ENCODE measurements around the gene SLC30A3.
"Not testable (repeated sequence)": the region's sequence is repeated elsewhere in the genome, so short reads cannot be mapped to it uniquely, and the experiment has no call there.

Gene SLC30A3

DNA sequence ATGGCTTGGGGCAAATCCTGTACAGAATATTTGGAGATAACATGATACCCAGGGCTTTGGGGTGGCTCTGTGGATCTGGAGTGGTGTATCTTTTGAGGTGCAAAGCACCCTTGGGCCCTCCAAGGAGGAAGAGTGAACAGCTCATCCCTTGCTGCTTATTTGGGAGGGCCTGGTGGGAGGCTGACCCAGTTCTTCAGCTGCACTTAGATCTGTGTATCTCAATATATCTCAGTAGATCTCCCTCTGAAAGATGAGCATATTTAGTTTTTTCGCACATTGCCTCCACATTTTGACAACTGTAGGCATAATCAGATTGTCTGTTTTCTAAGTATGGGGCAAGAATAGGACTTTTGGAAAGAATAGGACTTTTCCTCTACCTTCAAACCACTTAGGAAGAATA lies 22.1 kb upstream of the SLC30A3 start:
- DNase-seq = no peak

DNA sequence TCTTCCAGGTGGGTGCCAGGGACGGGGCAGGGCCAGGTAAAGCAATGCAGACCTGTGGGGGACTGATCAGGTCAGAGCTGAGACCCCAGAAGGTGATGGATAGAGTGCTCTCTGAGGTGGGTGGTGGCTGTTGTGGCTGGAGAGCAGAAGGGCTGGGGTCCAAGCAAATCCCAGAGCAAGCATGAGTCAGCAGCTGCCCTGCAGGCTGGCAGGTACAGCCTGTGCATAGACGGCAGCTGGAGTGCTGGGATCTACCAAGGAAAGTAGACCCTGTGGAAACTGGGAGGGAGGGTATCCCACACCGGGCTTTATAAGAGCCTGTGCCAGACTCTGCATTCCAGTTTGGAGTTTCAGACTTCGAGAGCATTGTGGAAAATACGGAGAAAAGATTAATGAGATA lies 20.0 kb upstream of the SLC30A3 start:
- DNase-seq = no peak

DNA sequence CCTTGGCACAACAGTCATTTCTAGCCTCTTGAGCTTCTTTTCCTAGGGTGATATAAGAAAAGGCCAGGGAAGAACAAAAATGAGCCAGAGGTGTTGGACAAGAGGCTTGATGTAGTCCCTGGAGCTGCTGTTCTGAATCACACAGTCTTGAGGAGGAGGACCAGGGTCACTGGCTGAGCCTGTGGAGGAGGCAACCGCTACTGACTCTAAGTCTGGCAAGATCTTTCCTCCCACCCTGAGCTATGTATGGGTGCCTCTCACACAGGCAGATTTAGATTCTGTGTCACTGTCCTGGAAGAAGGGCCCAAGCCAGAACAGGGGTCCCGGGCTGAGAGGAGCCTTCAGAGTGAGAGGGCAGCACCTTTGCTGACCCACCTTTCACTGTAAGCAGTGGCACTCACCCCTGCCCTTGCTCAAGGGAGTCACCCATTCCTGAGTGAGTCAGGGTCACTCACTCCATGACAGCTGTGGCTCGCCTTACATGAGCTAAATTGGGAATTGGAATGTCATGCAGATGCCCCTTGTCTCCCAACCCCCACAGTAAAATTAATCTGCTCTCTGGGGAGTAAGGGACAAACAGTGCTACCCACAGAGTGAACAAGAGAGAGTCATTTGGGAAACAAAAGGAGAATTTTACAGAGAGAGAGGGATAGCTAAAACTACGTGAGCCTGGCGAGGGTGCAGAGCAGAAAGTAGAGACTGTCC lies 19.2 kb upstream of the SLC30A3 start, which contains the start of gene TRIM54:
TSS of gene TRIM54 (plus strand) at position 575 of the 705 bp plus-strand sequence. CDS start 303 bp downstream, outside the sequence.
- DNase-seq = no peak

DNA sequence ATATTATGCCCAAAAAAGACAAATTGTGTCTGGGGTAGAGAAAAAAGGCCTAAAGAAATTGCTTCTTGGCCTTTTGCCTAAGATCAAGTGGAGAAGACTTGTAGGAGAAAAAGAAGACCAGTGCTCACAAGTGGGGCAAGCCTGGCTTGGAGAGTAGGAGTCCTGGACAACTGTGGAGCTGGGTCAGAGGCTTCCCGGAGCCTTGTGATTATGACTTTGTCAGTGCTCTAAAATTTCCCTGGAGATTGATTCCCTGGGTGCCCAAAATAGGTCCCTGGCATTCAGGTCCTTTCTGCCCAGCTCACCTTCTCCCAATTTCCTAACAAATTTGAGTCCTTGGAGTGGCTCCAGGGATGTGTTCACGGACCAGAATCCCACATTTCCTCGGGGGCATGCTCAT lies 18.6 kb upstream of the SLC30A3 start:
- DNase-seq = no peak

DNA sequence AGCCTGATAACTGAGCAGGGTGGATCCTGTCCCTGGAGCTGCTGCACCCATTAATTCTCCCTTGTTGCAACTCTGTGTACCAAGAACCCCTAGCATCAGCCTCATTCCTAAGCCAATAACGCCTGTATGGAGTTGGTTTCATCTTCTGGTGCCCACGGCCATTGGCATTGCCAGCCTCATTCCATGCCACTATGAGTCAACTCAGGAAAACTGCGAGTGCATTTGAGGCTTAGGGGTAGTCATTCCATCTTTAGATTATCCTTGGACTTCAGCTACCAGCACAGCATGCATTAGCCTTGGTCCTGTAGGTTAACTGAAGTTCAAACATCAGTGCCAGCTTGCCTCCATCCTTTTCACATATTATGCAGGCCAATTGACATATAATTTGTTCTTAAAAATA lies 18.0 kb upstream of the SLC30A3 start:
- DNase-seq = no peak

DNA sequence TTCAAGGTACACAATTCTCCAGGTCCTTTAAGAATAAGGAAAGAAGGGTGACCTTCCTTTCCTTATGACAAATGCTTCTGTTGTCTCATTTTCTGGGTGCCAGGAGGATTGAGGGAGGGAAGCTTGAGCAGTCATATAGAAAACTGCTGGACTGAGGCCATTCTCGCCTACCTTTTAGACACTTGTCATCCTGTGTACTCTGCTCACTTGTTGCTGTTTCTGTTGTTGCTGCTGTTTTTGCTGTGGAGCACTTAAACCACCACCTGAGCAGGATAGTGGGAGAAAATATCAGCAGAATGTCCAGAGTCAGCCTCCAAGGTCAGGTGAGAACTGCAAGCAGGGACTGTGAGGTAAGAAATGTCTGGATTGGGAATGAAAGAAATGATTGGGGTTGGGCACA lies 15.2 kb upstream of the SLC30A3 start:
- DNase-seq = no peak

DNA sequence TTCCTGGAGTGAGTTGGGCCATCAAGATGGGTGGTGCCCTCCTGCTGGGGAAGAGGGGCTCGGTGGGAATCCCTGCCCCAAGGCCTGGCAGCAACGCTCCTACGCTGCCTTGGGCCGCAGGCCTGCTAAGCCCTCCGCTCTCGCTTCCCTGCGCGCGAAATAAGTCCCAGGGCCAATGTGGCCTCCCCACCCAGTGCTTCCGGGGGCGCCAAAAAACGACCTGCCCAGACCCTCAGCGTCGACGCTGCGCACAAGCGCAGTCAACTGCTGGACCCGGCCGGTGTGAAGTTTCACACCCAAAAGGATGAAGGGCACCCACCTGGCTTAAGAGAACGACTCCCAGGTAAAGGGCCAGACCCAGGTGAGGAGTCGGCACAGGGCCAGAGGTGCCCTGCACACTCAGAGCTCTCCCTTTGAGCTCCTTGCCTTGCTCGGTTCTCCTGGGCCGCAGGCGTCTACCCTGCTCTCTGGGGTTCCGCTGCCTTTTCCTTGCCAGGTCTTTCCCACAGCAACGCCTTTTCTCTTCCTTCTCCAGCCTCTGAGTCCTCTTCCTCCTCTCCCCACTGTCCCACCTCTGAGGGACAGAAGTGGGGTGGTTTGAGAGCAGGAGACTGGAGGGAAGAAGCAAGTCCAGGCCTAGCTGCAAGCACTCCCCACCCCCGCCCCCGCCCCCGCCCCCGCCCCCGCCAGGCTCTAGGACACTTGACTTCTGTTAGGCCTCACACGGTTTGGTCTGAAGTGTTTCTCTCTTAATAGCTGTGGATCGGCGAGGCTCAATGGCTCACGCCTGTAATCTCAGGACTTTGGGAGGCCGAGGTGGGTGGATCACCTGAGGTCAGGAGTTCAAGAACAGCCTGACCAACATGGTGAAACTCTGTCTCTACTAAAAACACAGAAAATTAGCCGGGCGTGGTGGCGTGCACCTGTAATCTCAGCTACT lies 12.6 kb upstream of the SLC30A3 start, which contains the start of gene DNAJC5G:
TSS of gene DNAJC5G (plus strand) at position 223 of the 940 bp plus-strand sequence. CDS start 1,296 bp downstream, outside the sequence.
- DNase-seq = no peak

DNA sequence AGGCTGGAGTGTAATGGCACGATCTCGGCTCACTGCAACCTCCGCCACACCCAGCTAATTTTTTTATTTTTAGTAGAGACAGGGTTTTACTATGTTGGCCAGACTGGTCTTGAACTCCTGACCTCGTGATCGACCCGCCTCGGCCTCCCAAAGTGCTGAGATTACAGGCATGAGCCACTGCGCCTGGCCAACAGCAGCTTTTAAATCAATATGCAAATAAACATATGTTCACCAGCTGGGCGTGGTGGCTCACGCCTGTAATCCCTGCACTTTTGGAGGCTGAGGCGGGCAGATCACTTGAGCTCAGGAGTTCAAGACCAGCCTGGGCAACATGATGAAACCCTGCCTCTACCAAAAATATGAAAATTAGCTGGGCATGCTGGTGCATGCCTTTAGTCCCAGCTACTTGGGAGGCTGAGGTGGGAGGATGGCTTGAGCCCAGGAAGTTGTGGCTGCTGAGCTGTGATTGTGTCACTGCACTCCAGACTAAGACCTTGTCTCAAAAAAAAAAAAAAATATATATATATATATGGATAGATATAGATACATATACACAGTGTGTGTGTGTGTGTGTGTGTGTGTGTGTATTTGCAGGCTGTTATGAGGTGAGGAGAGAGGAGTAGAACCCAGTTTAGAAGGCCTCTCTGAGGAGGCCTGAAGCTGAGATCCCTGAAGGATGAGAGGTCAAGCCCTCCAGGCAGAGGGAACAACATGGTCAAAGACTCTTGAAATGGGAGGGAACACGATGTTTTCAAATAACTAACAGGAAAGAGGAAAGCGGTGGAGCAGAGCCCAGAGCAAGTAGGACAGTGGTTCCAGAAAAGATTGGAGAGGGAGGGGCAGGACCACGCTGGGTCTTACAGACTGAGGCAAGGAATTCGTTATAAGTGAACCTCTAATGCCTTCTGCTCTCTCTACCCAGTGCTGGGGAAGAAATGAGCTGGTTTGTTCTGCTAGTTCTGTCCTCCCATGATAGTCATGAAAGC lies 10.0 kb upstream of the SLC30A3 start:
- not testable (repeated sequence) for DNase-seq

DNA sequence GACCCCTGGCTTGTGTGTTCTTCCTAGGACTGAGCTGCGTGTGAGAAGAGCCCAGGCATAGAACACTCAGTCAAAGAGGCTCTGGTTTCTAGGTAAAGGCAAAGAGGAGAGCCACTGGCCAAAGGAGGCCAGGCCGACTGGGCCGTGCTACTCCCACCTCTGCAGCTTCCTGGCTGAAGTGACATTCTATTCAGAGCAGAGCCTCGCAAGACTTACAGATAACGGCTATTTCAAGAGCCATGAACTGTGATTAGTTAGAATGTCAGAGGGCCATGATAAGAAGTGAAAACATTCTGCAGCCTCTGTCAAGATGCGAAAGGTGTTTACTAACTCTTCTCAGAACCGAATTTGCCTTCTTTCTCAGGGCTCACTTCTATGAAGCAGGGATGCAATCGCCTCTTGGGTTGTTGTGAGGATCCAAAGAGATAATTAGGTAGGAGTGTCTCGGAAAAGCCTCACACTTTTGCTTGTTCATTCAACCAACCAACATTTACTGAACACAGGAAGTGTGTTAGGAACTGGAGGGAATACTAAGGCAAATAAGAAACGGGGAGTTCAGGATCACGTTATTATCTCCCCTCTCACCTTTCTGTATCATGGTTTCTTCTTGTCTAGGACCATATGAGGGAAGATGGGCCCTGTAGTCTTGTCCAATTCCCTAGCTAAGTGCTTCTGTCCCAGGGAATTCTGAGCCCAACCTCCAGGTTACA lies 8.9 kb upstream of the SLC30A3 start:
- DNase-seq = no peak

DNA sequence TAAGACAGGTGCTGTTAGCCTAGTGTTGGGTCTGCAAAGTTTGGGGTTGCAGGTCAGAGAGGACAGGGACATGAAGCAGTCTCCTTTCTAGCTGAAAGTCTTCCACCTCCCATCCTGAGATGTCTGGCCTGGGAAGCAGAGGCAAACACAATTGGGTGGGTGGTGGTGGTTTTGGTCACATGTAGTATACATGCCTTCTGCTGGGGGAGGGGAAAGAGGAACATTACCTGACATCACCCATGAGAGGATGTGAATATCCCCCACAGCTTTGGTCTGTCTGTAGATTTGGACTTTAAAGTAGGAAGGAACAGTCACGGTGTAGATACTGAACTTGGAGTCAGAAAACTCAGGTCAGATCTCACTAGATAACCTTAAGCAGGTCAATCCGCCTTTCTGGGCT lies 7.8 kb upstream of the SLC30A3 start:
- DNase-seq = no peak

DNA sequence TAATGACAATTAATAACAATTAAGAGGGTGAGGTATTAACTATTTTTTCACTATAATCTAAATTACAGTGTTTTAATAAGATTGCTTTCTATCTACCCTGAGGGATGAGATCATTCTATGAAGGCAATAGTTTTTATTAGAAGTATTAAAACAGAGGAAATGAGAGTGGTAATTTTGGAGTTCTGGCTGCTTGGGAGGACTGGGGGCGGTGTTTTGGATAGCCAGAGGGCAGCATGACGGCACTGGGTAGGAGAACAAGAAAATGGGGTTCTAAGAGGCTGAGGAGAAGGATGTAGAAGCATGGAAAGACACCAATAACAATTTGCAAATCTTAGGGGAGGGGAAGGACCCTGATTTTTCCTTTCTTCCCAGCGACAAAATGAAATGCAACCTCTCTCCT lies 7.3 kb upstream of the SLC30A3 start:
- no peak for DNase-seq

DNA sequence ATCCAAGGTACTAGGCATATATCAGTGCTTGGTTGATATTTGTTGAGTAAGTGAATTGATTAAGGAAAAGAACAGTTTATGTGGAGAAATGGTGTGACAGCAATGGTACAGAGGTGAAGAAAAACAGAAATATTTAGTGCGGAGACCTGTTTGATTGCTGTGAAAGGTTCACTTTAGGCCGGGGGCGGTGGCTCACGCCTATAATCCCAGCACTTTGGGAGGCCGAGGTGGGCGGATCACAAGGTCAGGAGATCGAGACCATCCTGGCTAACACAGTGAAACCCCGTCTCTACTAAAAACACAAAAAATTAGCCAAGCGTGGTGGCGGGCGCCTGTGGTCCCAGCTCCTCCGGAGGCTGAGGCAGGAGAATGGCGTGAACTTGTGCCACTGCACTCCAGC lies 5.4 kb upstream of the SLC30A3 start:
- not testable (repeated sequence) for DNase-seq

DNA sequence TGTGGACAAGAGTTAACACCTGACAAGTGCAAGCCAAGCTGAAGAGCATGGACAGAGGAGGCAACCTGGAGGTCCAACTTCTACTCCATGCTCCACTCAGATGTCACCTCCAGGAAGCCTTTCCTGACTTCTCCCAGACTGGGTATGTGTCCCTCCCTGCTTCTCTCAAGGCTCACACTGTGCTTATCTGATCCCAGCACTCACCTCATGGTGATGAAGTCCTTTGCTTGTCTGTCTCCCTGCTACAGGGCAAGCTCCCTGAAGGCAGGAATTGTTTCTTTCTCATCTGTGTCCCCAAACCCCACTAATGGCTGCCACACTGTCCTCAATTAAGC lies 2.7 kb upstream of the SLC30A3 start:
- DNase-seq = no peak

DNA sequence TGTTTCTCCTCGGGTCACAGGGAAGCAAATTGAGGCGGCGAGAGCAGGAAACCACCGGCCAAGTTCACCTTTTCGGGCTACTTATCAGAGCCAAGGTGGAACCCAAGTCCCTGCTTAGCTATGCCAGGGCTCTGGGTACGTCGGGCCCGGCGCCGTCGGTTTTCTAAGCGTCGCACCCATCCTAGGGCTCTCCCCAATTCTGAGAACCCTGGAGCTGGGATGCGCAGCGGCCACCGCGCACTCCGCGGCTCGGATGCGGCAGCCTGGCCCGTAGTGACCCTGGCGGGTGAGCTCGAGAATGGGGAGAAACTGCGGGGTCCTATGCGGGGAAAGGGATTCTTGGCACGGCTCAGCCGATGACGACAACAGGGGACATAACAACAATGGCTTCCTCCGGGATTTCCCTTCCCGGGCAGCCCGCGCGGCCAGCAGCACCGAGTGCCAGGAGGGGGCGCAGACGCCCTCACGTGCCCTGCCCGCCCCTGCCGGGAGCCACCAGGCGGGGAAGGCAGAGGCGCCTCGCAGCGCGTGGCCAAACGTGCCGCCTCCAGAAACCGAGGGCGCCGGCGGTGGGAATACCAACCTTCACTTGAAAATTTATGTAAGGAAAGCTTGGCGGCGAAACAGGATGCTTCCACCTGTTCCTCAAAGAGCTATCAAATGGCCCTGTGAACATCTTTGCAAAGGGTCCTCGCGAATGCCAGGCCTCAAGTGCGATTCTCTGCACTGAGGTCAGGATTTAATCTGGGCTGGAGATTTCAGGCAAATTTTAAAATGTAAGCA lies 2.1 kb upstream of the SLC30A3 start:
- DNase-seq = peak; percentile 60

DNA sequence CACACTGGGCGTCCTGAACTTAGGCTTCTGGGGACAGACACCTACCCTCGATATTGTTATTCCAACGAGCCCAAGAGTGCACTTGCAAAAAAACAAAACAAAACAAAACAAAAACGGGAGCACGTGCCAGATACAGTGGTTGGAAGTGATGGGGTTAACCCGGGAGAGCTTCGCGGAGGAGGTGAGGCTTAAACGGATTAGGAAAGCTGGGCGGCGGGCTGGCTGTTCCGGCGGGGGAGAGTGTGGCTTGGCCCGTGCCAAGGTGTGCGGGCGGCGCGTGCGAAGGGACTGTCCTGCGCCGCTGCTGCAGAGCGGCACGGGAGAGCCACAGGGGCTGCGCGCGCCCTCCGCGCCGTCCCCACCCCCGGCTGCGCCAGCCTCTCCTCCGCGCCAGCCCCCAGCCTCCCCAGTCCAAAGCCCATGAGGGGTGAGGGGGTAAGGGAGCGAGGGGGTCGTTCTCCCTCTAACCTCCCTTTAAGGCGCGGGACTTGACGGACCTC lies 1.5 kb upstream of the SLC30A3 start:
- DNase-seq = no peak

DNA sequence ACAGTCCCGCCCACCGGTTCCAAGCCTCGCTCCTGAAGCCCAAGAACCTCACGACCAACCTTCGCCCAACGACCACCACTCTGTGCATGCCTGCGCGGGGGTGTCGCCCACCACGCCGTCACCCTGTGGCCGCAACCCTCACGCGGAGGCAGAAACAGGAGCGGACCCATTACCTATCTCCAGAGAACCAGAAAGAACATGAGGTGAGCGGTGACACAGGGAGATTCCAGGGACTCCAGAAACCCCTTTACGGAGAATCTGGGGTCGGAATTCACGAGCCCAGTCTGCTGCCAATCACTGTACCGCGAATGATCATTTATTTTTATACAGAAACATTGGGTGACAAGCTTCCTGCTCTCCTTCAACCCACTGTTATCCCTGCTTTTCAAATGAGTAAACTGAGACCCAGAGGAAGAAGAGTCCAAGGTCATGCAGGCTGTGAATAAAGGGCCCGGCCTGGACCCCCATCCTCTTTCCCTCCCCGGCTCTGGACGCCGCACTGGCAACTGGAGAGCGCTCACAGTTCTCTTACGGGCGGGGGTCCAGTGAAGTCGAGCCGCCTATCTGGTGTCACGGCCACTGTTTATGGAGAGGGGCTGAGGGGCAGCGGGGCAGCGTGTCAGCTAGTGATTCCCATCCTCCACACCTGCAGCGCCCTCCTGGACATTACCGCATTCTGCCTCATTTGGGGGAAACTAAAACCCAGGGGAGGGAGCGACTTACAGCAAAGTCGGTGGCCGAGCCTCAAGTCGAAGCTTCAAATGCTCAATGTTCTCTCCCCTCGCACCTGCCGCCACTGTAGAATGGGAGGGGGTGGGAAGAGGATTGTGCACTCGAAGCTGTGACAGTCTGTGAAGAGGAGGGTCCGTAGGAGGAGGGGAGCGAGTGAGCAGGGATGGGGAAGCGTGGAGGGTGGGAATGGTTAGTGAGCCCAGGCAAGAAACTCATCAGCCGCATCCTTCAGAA lies 723 bp upstream of the SLC30A3 start:
- DNase-seq = no peak

DNA sequence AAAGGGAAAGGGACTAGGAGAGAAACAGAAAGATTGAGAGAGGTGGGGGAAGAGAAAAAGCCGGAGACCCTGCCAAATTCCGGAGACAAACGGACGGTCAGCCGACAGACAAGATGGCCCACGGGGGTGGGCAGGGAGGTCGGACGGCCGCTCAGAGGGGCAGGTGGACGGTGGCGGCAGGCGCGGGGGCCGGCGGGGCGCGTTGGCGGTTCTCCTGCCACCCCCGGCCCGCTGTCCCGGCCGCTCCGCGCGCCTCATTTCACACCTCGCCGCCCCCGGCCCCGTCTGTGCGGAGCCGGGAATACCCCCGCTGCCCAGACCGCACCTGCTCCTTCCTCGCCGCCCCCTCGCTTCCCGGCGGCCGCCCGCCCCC lies 935 bp downstream of the SLC30A3 start:
- DNase-seq = no peak

DNA sequence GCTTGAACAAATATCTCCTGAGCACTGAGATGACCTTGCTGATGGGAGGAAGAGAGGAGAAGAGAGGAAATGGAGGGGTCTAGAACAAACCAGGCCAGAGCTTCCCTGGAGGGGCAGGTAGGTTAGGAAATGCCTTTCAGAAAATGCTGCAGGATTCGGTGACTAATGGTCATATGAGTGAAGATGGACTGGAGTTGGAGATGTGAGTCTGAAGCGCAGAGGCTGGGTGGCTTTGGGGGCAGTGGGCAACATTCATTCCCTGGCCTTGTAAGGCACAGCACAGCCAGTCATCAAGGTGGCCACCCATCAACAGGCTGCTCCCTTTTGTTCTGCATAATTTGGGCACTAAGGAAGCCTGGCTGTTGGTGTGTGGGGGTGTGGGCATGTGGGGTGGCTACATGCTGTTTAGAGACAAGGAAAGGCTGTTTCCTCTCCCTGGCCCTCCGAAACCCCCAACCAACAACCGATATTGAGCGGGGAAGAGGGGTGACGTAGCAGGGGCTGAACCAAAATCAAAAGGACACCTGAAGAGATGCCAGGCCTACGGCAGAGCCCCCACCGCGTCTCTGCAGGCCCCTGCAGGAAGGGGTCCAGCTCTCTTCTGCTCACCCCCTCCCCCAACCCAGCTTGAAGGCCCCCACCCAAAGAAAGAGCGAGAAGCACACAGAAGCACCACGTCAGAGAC lies 1.5 kb downstream of the SLC30A3 start:
- DNase-seq = no peak

DNA sequence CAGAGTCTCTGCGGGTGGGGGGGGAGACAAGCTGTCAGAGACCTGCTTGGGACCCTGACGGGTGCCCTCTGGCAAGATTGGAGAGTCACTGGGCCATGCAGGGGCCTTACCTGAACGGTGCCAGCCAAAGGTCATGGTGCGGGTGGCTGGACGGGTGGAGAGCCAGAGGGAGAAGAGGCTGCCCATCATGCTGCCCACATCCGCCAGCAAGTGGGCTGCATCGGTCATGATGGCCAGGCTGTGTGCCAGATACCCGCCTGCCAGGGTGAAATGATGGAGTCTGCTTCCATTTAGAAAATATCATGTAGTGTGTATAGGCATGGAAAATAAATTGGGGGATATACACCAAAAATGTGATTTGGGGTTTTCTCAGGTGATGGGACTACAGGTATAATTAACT lies 4.8 kb downstream of the SLC30A3 start:
- no peak for DNase-seq
